ENCODE measurements around the gene NT5DC1.

DNA sequence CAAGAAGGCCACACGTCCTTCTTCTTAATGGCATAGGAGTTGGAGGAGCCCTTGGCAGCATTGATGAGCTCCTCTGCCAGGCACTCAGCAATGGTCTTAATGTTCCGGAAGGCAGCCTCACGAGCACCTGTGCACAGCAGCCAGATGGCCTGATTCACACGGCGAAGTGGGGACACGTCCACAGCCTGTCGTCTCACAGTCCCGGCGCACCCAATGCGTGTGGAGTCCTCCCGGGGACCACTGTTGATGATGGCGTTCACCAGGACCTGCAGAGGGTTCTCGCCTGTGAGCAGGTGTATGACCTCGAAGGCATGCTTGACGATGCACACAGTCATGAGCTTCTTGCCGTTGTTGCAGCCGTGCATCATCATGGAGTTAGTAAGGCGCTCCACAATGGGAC, 157.9 kb downstream of the NT5DC1 start:
- no peak for TF ChIP-seq GATA2 (IDR thresholded peaks at IDR 0.05; ENCODE audit: low read depth, low read length)
- TF ChIP-seq GATA3 (IDR thresholded peaks at IDR 0.05; ENCODE audit: low read depth, low read length): no peak

Data from SH-SY5Y (cell line).